Activated naive CD4-positive, alpha-beta T cell treated with anti-CD3 and anti-CD28 coated beads for 36 hours (primary cell): ENCODE measurements around the gene OPN1SW. TPM values are rescaled to one million over a fixed set of nuclear protein-coding genes. Genes with fewer than 3 reads are reported as not detected.

Experiments used
- CTCF ChIA-PET: fragments of 350-600 bp; sonication (Branson Sonifier 250); formaldehyde crosslinking; loops from one replicate; lab custom pipeline; 2021; ENCODE audit warnings: antibody characterized with exemption; lab: Charles Lee
- DNase-seq: peaks from one replicate; pipeline ENCODE4 v3.0.0-alpha.2; 2020
- H3K27ac Mint-ChIP-seq: one replicate; pipeline ENCODE4 v1.8.0; 2021; ENCODE audit warnings: mild to moderate bottlenecking, mixed read lengths
- H3K27me3 Mint-ChIP-seq: one replicate; pipeline ENCODE4 v1.8.0; 2021; ENCODE audit warnings: low read depth, mixed read lengths
- H3K36me3 Mint-ChIP-seq: one replicate; pipeline ENCODE4 v1.8.0; 2021; ENCODE audit warnings: low read depth, mixed read lengths
- H3K4me1 Mint-ChIP-seq: one replicate; pipeline ENCODE4 v1.8.0; 2021; ENCODE audit warnings: low read depth, mixed read lengths
- H3K4me3 Mint-ChIP-seq: one replicate; pipeline ENCODE4 v1.8.0; 2021; ENCODE audit warnings: mild to moderate bottlenecking, moderate library complexity, mixed read lengths
- H3K9me3 Mint-ChIP-seq: one replicate; pipeline ENCODE4 v1.8.0; 2021; ENCODE audit warnings: mixed read lengths
- intact Hi-C: fragments of 100-400 bp; cut with micrococcal nuclease; formaldehyde crosslinking; loops from one replicate; pipeline ENCODE4 v1.15.1; 2023
- total RNA-seq, 2 experiments: library from RNA; stranded (reverse); gene quantifications; one replicate each; pipeline ENCODE4 v1.2.3, GENCODE V29; 2021

The OPN1SW gene
- total RNA-seq, 2 experiments from 2014 or later = not detected

GRCh38 chr7:128747327-128748079 lies 28.1 kb downstream of the OPN1SW start:
- intact Hi-C loops = no loop called here
- Mint-ChIP-seq H3K36me3 (peaks cover 20% of the 10 kb centered on the region), H3K27ac (no peak overlapping the region), H3K4me1 (peaks cover 24% of the 10 kb centered on the region), H3K9me3 (no peaks in the 10 kb centered on the region), H3K27me3 (no peaks in the 10 kb centered on the region), H3K4me3 (no peak overlapping the region)
- CTCF ChIA-PET = interaction anchor here (0.7 to 1.0 kb wide), 2 partner anchors 75 to 416 kb away, joined by 3 read pairs; partner anchors contain the start of gene GARIN1A
- DNase-seq = no peak

- Mint-ChIP-seq H3K4me3 (no peak overlapping the region), H3K4me1 (peaks cover 41% of the 10 kb centered on the region), H3K27ac (no peak overlapping the region), H3K27me3 (no peaks in the 10 kb centered on the region), H3K9me3 (no peaks in the 10 kb centered on the region), H3K36me3 (peaks cover 22% of the 10 kb centered on the region)
- intact Hi-C loops = no loop called here
- CTCF ChIA-PET = interaction anchor here (0.6 to 0.7 kb wide), 2 partner anchors 156 to 340 kb away, joined by 3 read pairs; no protein-coding TSS in a partner anchor
- DNase-seq = no peak
Measured at GRCh38 chr7:128745706-128746105, 29.9 kb downstream of the OPN1SW start.

- peaks cover 15% of the 10 kb centered on the region for H3K36me3 Mint-ChIP-seq
- no peaks in the 10 kb centered on the region for H3K27me3 Mint-ChIP-seq
- no peak overlapping the region for H3K4me3 Mint-ChIP-seq
- peaks cover 50% of the 10 kb centered on the region for H3K4me1 Mint-ChIP-seq
- intact Hi-C loops = no loop called here
- no peak for DNase-seq
- CTCF ChIA-PET = no interaction called here
- no peak overlapping the region for H3K27ac Mint-ChIP-seq
- no peaks in the 10 kb centered on the region for H3K9me3 Mint-ChIP-seq
Measured at GRCh38 chr7:128744366-128744905, 31.2 kb downstream of the OPN1SW start.

GRCh38 chr7:128743112-128743772 lies 32.4 kb downstream of the OPN1SW start:
- DNase-seq = no peak
- Mint-ChIP-seq H3K4me1 (peaks cover 55% of the 10 kb centered on the region), H3K36me3 (peaks cover 8% of the 10 kb centered on the region), H3K9me3 (no peaks in the 10 kb centered on the region), H3K4me3 (no peak overlapping the region), H3K27ac (no peak overlapping the region), H3K27me3 (no peaks in the 10 kb centered on the region)
- intact Hi-C loops = no loop called here
- CTCF ChIA-PET = interaction anchor here (0.7 kb wide), 1 partner anchor 290 kb away, joined by 3 read pairs; no protein-coding TSS in a partner anchor

GRCh38 chr7:128742206-128742605 lies 33.4 kb downstream of the OPN1SW start:
- peaks cover 54% of the 10 kb centered on the region for H3K4me1 Mint-ChIP-seq
- H3K36me3 Mint-ChIP-seq = peaks cover 6% of the 10 kb centered on the region
- no peaks in the 10 kb centered on the region for H3K27me3 Mint-ChIP-seq
- intact Hi-C loops = no loop called here
- no peak overlapping the region for H3K4me3 Mint-ChIP-seq
- no peak overlapping the region for H3K27ac Mint-ChIP-seq
- CTCF ChIA-PET = no interaction called here
- no peaks in the 10 kb centered on the region for H3K9me3 Mint-ChIP-seq
- no peak for DNase-seq

GRCh38 chr7:128741491-128741890 lies 34.1 kb downstream of the OPN1SW start:
- H3K36me3 Mint-ChIP-seq = peaks cover 6% of the 10 kb centered on the region
- peaks cover 50% of the 10 kb centered on the region for H3K4me1 Mint-ChIP-seq
- DNase-seq = no peak
- no peak overlapping the region for H3K4me3 Mint-ChIP-seq
- H3K9me3 Mint-ChIP-seq = no peaks in the 10 kb centered on the region
- H3K27me3 Mint-ChIP-seq = no peaks in the 10 kb centered on the region
- CTCF ChIA-PET = no interaction called here
- H3K27ac Mint-ChIP-seq = no peak overlapping the region
- intact Hi-C loops = no loop called here

- Mint-ChIP-seq H3K27me3 (no peaks in the 10 kb centered on the region), H3K36me3 (peaks cover 3% of the 10 kb centered on the region), H3K4me3 (no peak overlapping the region), H3K27ac (no peak overlapping the region), H3K4me1 (peaks cover 50% of the 10 kb centered on the region), H3K9me3 (no peaks in the 10 kb centered on the region)
- no peak for DNase-seq
- CTCF ChIA-PET = interaction anchor here (1.5 to 1.6 kb wide), 2 partner anchors 68 to 314 kb away, joined by 7 to 9 read pairs; no protein-coding TSS in a partner anchor
- intact Hi-C loops = no loop called here
Measured at GRCh38 chr7:128740996-128741395, 34.6 kb downstream of the OPN1SW start.

GRCh38 chr7:128739990-128740682 lies 35.5 kb downstream of the OPN1SW start:
- CTCF ChIA-PET = interaction anchor here (0.6 to 1.6 kb wide), 3 partner anchors 67 to 406 kb away, joined by 4 to 9 read pairs (median 7); no protein-coding TSS in a partner anchor
- H3K4me1 Mint-ChIP-seq = peaks cover 47% of the 10 kb centered on the region

GRCh38 chr7:128739048-128739962 lies 36.3 kb downstream of the OPN1SW start, which contains the start of gene CALU:
TSS of gene CALU (plus strand) at chr7:128739359. CDS start at chr7:128748584, 9,225 bp downstream.
- CTCF ChIA-PET = interaction anchor here (0.5 to 1.6 kb wide), 4 partner anchors 66 to 472 kb away, joined by 3 to 9 read pairs (median 5); no protein-coding TSS in a partner anchor
- intact Hi-C loops = loop anchor here (1.0 to 2.0 kb wide), 8 partner anchors 52 to 1088 kb away; partner anchors contain the start of genes ATP6V1F, CCDC136, HILPDA and METTL2B
- H3K4me3 Mint-ChIP-seq = peak within 1 kb of the TSS; percentile 99
- no peaks in the 10 kb centered on the region for H3K27me3 Mint-ChIP-seq
- no peaks in the 10 kb centered on the region for H3K9me3 Mint-ChIP-seq
- H3K4me1 Mint-ChIP-seq = peaks cover 43% of the 10 kb centered on the region
- peak within 1 kb of the TSS; percentile 96 for H3K27ac Mint-ChIP-seq
- peak; percentile 97 for DNase-seq
- H3K36me3 Mint-ChIP-seq = peaks cover 3% of the 10 kb centered on the region

More at GRCh38 chr7:128739990-128740682, 35.5 kb downstream of the OPN1SW start:
- no peak for DNase-seq
- Mint-ChIP-seq H3K9me3 (no peaks in the 10 kb centered on the region), H3K36me3 (peaks cover 3% of the 10 kb centered on the region), H3K27ac (peak overlapping the region; percentile 93), H3K4me3 (peak overlapping the region; percentile 99), H3K27me3 (no peaks in the 10 kb centered on the region)
- intact Hi-C loops = loop anchor here (1.0 to 2.0 kb wide), 8 partner anchors 51 to 1089 kb away; partner anchors contain the start of genes ATP6V1F, CCDC136, HILPDA and METTL2B

GRCh38 chr7:128738570-128739047 lies 37.0 kb downstream of the OPN1SW start:
- DNase-seq = peak; percentile 24
- CTCF ChIA-PET = interaction anchor here (0.5 to 1.1 kb wide), 2 partner anchors 173 to 473 kb away, joined by 3 read pairs; no protein-coding TSS in a partner anchor
- Mint-ChIP-seq H3K4me3 (peak overlapping the region; percentile 99), H3K4me1 (peaks cover 38% of the 10 kb centered on the region), H3K9me3 (no peaks in the 10 kb centered on the region), H3K36me3 (peaks cover 3% of the 10 kb centered on the region), H3K27ac (peak overlapping the region; percentile 96), H3K27me3 (no peaks in the 10 kb centered on the region)
- intact Hi-C loops = loop anchor here (1.0 to 2.0 kb wide), 8 partner anchors 53 to 1087 kb away; partner anchors contain the start of genes ATP6V1F, CCDC136, HILPDA and METTL2B
